GDM1 (cell line): ENCODE data around the gene ERF.

Experiments
- DNase-seq: peaks from one replicate; lab custom pipeline; 2025; lab: John Stamatoyannopoulos, UW

The ERF gene

DNA sequence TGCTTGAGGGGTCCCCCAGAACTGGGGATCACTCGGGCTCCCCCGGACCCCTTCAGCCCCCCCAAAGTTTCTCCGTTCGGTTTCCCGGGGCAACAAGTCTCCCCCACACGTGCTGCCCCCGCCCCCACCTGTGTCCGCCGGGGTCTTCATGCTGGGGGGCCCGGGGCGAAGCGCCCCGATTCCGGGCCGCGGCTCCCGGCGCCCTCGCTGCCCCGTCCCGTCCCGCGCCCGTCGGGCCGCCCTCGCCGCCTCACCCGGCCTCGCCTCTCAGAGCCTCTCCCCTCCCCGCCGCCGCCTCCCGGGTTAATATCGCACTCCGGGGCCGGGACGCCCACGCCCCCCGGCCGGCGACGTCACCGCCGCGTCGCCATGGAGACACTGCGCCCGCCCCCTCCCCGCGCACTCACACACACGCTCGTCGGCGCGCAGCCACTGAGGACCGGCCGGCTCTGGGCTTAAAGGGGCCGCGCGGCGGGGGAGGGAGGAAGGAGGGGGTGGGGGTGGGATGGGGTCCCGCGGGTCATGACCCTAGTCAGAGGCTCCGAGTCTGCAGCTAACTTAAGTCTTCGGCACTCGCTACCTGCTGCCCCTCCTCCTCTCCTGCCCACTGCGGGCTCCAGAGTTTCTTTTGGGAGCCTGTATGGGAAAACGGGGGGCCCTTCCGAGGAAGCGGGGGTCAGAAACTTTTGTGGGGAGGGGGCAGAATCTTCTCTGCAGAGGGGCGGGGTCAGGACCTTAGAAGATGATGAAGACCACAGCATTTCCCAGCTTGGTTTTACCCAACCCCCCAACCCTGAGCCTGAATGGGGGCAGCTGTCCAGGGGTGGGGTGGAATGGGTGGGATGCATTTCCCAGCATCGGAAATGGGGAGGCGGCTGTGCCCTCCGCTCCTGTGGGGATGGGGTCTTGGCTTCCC is at the start of gene ERF:
Gene ERF (minus strand): TSS at position 279 of the 916 bp plus-strand sequence. CDS start 129 bp downstream, at position 150.
- DNase-seq, result peak; percentile 91

DNA sequence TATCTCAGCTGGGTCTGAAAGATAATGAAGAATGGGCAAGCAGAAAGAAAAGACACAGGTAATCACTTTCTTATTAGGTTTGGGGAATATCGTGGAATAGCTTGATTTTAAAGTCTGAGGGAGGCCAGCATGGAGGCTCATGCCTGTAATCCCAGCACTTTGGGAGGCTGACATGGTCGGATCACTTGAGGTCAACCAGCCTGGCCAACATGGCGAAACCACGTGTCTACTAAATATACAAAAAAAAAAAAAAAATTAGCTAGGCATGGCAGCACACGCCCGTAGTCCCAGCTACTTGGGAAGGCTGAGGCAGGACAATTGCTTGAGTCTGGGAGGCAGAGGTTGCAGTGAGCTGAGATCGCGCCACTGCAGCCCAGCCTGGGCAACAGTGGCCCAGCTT is 48.9 kb upstream of the ERF start:
- DNase-seq, result no peak

- no peak for DNase-seq
These were observed 48.2 kb upstream of the ERF start for GRCh38 chr19:42303101-42303464.

DNA sequence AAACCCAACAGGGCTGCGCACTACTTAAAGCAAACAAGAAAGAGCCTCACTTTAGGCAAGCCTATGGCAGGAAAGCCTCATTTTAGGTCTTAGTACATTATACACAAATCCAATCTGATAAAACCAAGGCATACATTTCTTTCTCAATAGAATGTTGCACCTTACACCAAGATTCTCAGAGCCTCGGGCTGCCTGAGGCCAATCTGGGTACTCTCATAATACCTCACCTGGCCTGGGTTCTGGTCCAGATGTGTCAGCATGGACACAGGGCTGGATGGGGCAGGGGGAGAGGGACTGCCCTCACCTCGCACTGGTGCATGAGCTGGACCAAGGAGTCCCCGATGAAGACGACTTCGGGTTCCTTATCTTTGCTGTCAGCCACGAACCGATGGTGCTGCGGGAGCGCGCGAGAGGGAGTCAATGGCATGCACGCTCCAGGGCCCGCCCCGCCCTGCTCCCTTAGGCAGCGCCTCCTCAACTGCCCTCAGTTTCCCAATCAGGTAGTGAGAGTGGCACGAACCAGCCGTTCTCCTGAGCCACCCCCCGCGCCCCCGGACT is 46.8 kb upstream of the ERF start, which contains the start of gene PRR19:
Gene PRR19 (plus strand): TSS at position 487 of the 558 bp plus-strand sequence. CDS start 7,453 bp downstream, outside the sequence.
- DNase-seq, result no peak

DNA sequence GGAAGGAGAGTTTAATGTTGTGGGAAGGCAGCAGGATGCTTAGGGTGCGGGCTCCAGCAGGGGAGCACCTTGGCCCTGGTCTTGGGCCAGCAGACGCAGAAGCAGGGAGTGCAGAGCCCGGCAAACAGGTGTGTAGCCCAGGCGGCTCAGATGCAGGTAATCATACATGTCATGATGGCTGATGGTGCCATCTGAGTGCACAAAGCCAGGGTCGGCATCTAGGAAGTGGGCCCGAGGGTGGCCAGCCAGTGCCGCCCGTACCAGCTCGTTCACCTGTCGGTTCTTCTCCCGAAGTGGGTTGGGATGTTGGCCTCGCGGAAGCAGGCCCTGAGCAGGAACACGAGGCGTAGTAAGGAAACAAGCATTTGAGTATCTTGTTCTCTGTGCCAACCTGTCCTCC is 42.1 kb upstream of the ERF start:
- no peak for DNase-seq

GRCh38 chr19:42295831-42296525 is 41.0 kb upstream of the ERF start:
- DNase-seq, result peak; percentile 63

GRCh38 chr19:42295342-42295741 is 40.4 kb upstream of the ERF start:
- DNase-seq, result no peak

DNA sequence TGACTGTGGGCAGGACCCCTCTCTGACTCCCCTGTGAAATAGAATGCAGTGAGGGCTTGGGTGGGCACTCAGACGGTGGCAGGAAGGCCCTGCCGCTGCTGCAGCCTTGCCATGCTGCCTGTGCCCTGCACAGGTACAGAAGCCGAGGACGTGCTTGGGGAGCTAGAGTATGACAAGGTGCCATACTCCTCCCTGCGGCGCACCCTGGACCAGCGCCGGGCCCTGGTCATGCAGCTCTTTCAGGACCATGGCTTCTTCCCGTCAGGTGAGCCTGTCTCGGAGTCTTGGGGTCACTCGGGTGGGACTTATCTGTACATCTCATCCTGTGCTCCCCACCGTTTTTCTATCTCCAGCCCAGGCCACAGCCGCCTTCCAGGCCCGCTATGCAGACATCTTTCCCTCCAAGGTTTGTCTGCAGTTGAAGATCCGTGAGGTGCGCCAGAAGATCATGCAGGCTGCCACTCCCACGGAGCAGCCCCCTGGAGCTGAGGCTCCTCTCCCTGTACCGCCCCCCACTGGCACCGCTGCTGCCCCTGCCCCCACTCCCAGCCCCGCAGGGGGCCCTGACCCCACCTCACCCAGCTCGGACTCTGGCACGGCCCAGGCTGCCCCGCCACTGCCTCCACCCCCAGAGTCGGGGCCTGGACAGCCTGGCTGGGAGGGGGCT is 39.7 kb upstream of the ERF start:
- no peak for DNase-seq

- DNase-seq, result no peak
These were observed 39.0 kb upstream of the ERF start for GRCh38 chr19:42293948-42294347.

GRCh38 chr19:42293540-42293939 is 38.6 kb upstream of the ERF start:
- DNase-seq, result no peak

- DNase-seq, result no peak
These were observed 38.0 kb upstream of the ERF start for GRCh38 chr19:42292963-42293362.

- DNase-seq, result no peak
These were observed 37.4 kb upstream of the ERF start for GRCh38 chr19:42292042-42292960.

DNA sequence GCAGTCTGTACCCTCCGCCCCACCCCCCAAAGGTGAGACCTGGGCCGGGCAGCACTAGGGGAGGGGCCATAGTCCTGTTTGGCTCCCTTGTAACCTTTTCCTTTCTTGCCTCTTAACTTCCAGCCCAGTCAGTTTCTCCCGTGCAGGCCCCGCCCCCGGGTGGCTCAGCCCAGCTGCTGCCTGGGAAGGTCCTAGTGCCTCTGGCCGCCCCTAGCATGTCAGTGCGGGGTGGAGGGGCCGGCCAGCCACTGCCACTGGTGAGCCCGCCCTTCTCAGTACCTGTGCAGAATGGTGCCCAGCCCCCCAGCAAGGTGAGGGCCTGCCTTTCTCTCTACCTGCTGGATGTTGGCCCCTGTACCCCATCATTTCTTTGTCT is 36.5 kb upstream of the ERF start:
- no peak for DNase-seq

DNA sequence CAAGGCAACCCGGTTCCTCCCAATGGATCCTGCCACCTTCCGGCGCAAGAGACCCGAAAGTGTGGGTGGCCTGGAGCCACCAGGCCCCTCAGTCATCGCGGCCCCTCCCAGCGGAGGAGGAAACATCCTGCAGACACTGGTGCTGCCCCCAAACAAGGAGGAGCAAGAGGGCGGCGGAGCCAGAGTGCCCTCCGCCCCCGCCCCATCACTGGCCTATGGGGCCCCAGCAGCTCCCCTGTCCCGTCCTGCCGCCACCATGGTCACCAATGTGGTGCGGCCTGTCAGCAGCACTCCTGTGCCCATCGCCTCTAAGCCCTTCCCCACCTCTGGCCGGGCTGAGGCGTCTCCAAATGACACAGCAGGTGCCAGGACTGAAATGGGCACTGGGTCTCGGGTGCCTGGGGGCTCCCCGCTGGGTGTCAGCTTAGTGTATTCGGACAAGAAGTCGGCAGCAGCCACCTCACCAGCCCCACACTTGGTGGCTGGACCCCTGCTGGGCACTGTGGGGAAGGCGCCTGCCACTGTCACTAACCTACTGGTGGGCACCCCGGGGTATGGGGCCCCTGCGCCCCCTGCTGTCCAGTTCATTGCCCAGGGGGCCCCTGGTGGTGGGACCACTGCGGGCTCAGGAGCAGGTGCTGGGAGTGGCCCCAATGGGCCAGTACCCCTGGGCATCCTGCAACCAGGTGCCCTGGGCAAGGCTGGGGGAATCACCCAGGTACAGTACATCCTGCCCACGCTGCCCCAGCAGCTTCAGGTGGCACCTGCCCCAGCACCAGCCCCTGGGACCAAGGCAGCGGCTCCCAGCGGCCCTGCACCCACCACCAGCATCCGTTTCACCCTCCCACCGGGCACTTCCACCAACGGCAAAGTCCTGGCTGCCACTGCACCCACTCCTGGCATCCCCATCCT is 35.9 kb upstream of the ERF start:
- DNase-seq, result peak; percentile 19

DNA sequence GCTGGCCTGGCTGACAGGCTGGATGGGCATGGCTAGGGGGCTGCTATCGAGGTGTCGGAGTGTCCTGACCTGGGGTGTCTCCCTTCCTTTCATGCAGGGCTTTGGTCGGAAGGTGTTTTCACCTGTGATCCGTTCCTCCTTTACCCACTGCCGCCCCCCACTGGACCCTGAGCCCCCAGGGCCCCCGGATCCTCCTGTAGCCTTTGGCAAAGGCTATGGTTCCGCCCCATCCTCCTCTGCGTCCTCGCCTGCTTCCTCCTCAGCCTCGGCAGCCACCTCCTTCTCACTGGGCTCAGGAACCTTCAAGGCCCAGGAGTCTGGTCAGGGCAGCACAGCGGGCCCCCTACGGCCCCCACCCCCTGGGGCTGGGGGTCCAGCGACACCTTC is 35.2 kb upstream of the ERF start:
- no peak for DNase-seq

DNA sequence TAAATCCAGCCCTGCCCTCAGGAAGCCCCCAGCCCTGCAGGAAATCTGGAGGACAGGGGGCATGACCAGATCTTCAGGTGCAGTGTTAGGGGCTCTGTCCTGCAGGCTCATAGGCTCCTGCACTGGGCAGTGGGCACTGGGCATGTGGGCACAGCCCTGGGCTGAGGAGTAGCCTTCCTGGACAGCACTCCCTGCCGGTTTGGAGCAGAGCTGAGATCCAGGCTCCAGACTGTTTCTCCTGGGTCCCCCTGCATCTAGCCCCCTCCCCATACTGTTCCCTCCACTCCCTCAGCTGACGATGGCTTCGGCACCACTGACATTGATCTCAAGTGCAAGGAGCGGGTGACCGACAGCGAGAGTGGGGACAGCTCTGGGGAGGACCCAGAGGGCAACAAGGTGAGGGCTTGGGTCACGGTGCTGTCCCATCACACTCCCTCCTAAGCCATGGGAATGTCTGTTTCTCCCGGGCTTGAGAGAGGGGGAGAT is 34.7 kb upstream of the ERF start:
- DNase-seq, result no peak

DNA sequence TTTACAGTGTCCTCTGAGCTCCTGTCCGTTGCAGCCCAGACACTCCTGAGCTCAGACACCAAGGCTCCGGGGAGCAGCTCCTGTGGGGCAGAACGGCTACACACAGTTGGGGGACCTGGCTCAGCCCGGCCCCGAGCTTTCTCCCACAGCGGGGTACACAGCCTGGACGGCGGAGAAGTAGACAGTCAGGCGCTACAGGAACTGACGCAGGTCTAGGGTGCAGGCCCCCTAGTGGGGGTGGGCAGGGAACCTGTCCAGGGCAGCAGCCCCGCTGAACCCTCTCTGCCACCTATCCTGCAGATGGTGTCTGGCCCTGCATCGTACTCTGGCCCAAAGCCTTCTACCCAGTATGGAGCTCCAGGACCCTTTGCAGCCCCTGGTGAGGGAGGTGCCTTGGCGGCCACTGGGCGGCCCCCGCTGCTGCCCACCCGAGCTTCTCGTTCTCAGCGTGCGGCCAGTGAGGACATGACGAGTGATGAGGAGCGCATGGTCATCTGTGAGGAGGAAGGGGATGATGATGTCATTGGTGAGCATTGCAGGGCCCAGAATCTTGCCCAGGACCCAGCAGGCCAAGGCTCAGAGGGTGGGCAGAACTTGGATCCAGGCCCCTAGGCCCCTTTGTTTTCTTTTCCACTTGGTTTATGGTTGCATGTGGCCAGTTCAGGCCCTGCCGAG is 34.1 kb upstream of the ERF start:
- DNase-seq, result no peak

DNA sequence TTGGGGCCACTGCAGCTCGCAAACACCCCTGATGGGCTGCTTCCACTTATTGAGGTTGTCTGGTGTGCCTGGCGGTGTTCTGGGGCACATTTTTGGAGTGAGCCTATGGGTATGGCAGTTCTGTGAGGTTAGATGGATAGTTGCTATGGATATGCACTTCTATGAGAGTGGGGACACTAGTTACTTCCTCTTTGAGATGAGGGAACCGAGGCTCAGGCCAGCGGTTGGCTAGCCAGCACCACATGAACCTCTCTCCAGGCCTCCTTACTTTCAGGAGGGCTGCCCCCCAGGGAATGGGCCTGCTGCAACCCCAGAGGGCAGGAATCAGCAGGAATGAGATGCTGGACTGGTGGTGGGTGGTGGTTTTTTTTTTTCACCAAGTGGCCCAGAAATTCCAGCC is 33.5 kb upstream of the ERF start:
- no peak for DNase-seq

DNA sequence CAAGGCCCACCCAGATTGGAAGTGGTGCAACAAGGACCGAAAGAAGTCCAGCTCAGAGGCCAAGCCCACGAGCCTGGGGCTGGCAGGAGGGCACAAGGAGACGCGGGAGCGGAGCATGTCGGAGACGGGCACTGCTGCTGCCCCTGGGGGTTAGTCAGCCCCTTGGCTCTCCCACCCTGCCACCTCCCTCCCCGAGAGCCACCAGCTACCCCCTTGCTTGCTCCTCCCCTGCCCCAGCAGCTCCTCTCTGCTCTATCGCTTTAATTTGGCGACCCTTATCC is 32.8 kb upstream of the ERF start:
- DNase-seq, result no peak
